ENCODE results near the gene CENPO. TPM values are rescaled to one million over a fixed set of nuclear protein-coding genes. Genes with fewer than 3 reads are reported as not detected.
A peak's percentile ranks its signal among the peaks of the same experiment; 100 is the strongest.

CENPO gene
- total and polyA plus RNA-seq, 8 donors, result 0.69 to 2.8 (median 2.0) TPM

- FAIRE-seq (no peak), ATAC-seq (peak in 3 of 4 donors; percentile 71 to 91 (median 80)), DNase-seq (no peak)
- Histone ChIP-seq H3K27me3 (no peaks in the 10 kb centered on the region), H3K27ac (no peak overlapping the region), H3K4me3 (no peak overlapping the region), H3K9me3 (no peaks in the 10 kb centered on the region), H3K36me3 (no peaks in the 10 kb centered on the region), H3K4me1 (no peaks in the 10 kb centered on the region)
- 88 to 89% methylated on average over 6 of the region's 6 CpGs for WGBS, 2 donors
- intact Hi-C loops (cut with DNase I), result no loop called here
- TF ChIP-seq CTCF (IDR thresholded peaks at IDR 0.05), result no peak
Measured at GRCh38 chr2:24785671-24786321, 7.4 kb upstream of the CENPO start.

GRCh38 chr2:24787532-24787931 lies 5.7 kb upstream of the CENPO start:
- Histone ChIP-seq H3K27ac (no peak overlapping the region), H3K27me3 (no peaks in the 10 kb centered on the region), H3K4me3 (no peak overlapping the region), H3K9me3 (no peaks in the 10 kb centered on the region), H3K4me1 (peaks cover 0 to 6% (median 0%) of the 10 kb centered on the region in 3 donors), H3K36me3 (no peaks in the 10 kb centered on the region)
- DNase-seq (no peak), ATAC-seq (no peak), FAIRE-seq (no peak)
- TF ChIP-seq CTCF (IDR thresholded peaks at IDR 0.05), result no peak
- intact Hi-C loops (cut with DNase I), result no loop called here
- WGBS, 2 donors, result 70 to 72% methylated on average over 2 of the region's 2 CpGs

GRCh38 chr2:24788816-24789215 lies 4.4 kb upstream of the CENPO start:
- FAIRE-seq, result no peak
- ATAC-seq, result no peak
- Histone ChIP-seq H3K27me3 (no peaks in the 10 kb centered on the region), H3K27ac (no peak overlapping the region), H3K9me3 (no peaks in the 10 kb centered on the region), H3K36me3 (no peaks in the 10 kb centered on the region), H3K4me1 (peaks cover 0 to 6% (median 0%) of the 10 kb centered on the region in 3 donors), H3K4me3 (no peak overlapping the region)
- intact Hi-C loops (cut with DNase I), result no loop called here
- 73 to 88% methylated on average over 3 of the region's 3 CpGs for WGBS, 2 donors
- DNase-seq, result no peak
- no peak for TF ChIP-seq CTCF (IDR thresholded peaks at IDR 0.05)

GRCh38 chr2:24791452-24791851 lies 1.8 kb upstream of the CENPO start:
- FAIRE-seq, result no peak
- WGBS, 2 donors, result 91 to 95% methylated on average over 5 of the region's 5 CpGs

More at GRCh38 chr2:24791452-24791851, 1.8 kb upstream of the CENPO start:
- ATAC-seq (no peak), DNase-seq (no peak)
- H3K27me3 ChIP-seq, result no peaks in the 10 kb centered on the region
- H3K4me1 ChIP-seq, result peaks cover 0 to 6% (median 0%) of the 10 kb centered on the region in 3 donors
- H3K4me3 ChIP-seq, result no peak overlapping the region
- TF ChIP-seq CTCF (IDR thresholded peaks at IDR 0.05), result no peak
- intact Hi-C loops (cut with DNase I), result no loop called here
- no peak overlapping the region for H3K27ac ChIP-seq
- no peaks in the 10 kb centered on the region for H3K36me3 ChIP-seq
- no peaks in the 10 kb centered on the region for H3K9me3 ChIP-seq

All from pancreas (tissue), 10 donors.